Motor neuron (in vitro differentiated cells): Measurements from ENCODE around the gene RSL24D1. TPM values are rescaled to one million over a fixed set of nuclear protein-coding genes. Genes with fewer than 3 reads are reported as not detected.
A peak's percentile ranks its signal among the peaks of the same experiment; 100 is the strongest.

Source experiments
- ATAC-seq, 8 experiments: fragments of 200-7000 bp; cut with Tn5 transposase; replicated peaks in 6 of 8; 2 replicates each; pipeline ENCODE4 v1.8.0; 2021; ENCODE audit warnings: mild to moderate bottlenecking in 8 of 8, moderate library complexity in 8 of 8
- H3K27ac ChIP-seq, 2 donors: fragments of 250-450 bp; sonication (Bioruptor Pico); 2 replicates each; pipeline ENCODE4 v1.9.0; 2021; ENCODE audit warnings: antibody characterized with exemption in 2 of 2, mild to moderate bottlenecking in 2 of 2, moderate library complexity in 1 of 2
- H3K4me1 ChIP-seq, 2 donors: fragments of 250-450 bp; sonication (Bioruptor Pico); replicated peaks in 1 of 2; 2 replicates each; pipeline ENCODE4 v1.6.1; 2021; ENCODE audit warnings: antibody characterized with exemption in 2 of 2, mild to moderate bottlenecking in 2 of 2, moderate library complexity in 1 of 2
- H3K4me3 ChIP-seq, 5 donors: fragments of 250-450 bp; sonication (Bioruptor Pico); 2 replicates each; pipeline ENCODE4 v1.9.0; 2021; ENCODE audit warnings: antibody characterized with exemption in 5 of 5, mild to moderate bottlenecking in 5 of 5, moderate library complexity in 4 of 5
- WGBS, 10 experiments: fragments of 450-650 bp; shearing (Covaris generic); methylation state at CpG; one replicate each; pipeline ENCODE4 v1.0.0; 2022; 5-methylcytosine and 5-hydroxymethylcytosine counted together
- in situ Hi-C, 9 experiments: fragments of 400-800 bp; cut with MboI; loops; one replicate each; pipeline ENCODE4 v1.15.0; 2021; ENCODE audit warnings: low sequenced_read_pairs in 9 of 9, low pct_unique_long_range_greater_than_20kb in 2 of 9; ENCODE audit not compliant: unreplicated experiment in 9 of 9
- total RNA-seq, 8 experiments: library from RNA; unstranded; fragments of 300-600 nt; gene quantifications; 2 replicates each; pipeline versions ENCODE4 v1.2.3 to v1.2.4, GENCODE V29; 2022

The RSL24D1 gene
- total RNA-seq, 8 experiments from 2014 or later: 90.5 to 172 (median 132) TPM

GRCh38 chr15:55230953-55231352 lies 34.2 kb upstream of the RSL24D1 start:
- H3K4me3 ChIP-seq: no peak overlapping the region
- H3K27ac ChIP-seq: no peak overlapping the region
- no peak for ATAC-seq
- in situ Hi-C loops: no loop called here
- 80 to 100% (median 100%) methylated on average over 1 of the region's 1 CpG; no CpG with 5 or more reads in 5 of the 10 experiments for WGBS, 10 experiments
- no peaks in the 10 kb centered on the region for H3K4me1 ChIP-seq

- in situ Hi-C loops: no loop called here
- Histone ChIP-seq H3K27ac (no peak overlapping the region), H3K4me3 (no peak overlapping the region), H3K4me1 (no peaks in the 10 kb centered on the region)
- no peak for ATAC-seq
- 28 to 76% (median 60%) methylated on average over 1 to 3 of the region's 3 CpGs; no CpG with 5 or more reads in 1 of the 10 experiments for WGBS, 10 experiments
Measured at GRCh38 chr15:55230051-55230670, 33.4 kb upstream of the RSL24D1 start.

GRCh38 chr15:55226127-55226526 lies 29.4 kb upstream of the RSL24D1 start:
- Histone ChIP-seq H3K27ac (no peak overlapping the region), H3K4me1 (no peaks in the 10 kb centered on the region), H3K4me3 (no peak overlapping the region)
- WGBS, 10 experiments: 83 to 100% (median 86%) methylated on average over 1 to 2 of the region's 2 CpGs; no CpG with 5 or more reads in 7 of the 10 experiments
- in situ Hi-C loops: loop anchor here in 1 of 9 experiments (10.0 kb wide), 1 partner anchor 59 kb away; the partner anchor contains the start of gene RAB27A
- ATAC-seq: no peak

GRCh38 chr15:55224892-55225291 lies 28.2 kb upstream of the RSL24D1 start:
- no peak overlapping the region for H3K4me3 ChIP-seq
- no peak for ATAC-seq
- no peaks in the 10 kb centered on the region for H3K4me1 ChIP-seq
- in situ Hi-C loops: loop anchor here in 3 of 9 experiments (10.0 to 25.0 kb wide), 2 partner anchors 60 to 212 kb away; partner anchors contain the start of gene RAB27A (in 1 of the 3)
- H3K27ac ChIP-seq: no peak overlapping the region

- no peak overlapping the region for H3K4me3 ChIP-seq
- H3K27ac ChIP-seq: no peak overlapping the region
- H3K4me1 ChIP-seq: peaks cover 0 to 2% of the 10 kb centered on the region in 2 donors
- ATAC-seq: no peak
- in situ Hi-C loops: loop anchor here in 3 of 9 experiments (10.0 to 25.0 kb wide), 2 partner anchors 62 to 215 kb away; partner anchors contain the start of gene RAB27A (in 1 of the 3)
Measured at GRCh38 chr15:55222588-55222987, 25.8 kb upstream of the RSL24D1 start.

GRCh38 chr15:55221090-55222011 lies 24.6 kb upstream of the RSL24D1 start:
- Histone ChIP-seq H3K27ac (no peak overlapping the region), H3K4me1 (peaks cover 0 to 2% of the 10 kb centered on the region in 2 donors), H3K4me3 (no peak overlapping the region)
- WGBS, 10 experiments: 0 to 100% (median 51%) methylated on average over 1 to 5 of the region's 6 CpGs; no CpG with 5 or more reads in 1 of the 10 experiments
- in situ Hi-C loops: loop anchor here in 3 of 9 experiments (10.0 to 25.0 kb wide), 2 partner anchors 63 to 216 kb away; partner anchors contain the start of gene RAB27A (in 1 of the 3)
- peak in 4 of 8 experiments; percentile 43 to 87 (median 76) for ATAC-seq

GRCh38 chr15:55220606-55221005 lies 23.9 kb upstream of the RSL24D1 start:
- Histone ChIP-seq H3K4me3 (no peak overlapping the region), H3K27ac (no peak overlapping the region), H3K4me1 (peaks cover 0 to 2% of the 10 kb centered on the region in 2 donors)
- in situ Hi-C loops: loop anchor here in 3 of 9 experiments (10.0 to 25.0 kb wide), 2 partner anchors 64 to 217 kb away; partner anchors contain the start of gene RAB27A (in 1 of the 3)
- no peak for ATAC-seq

GRCh38 chr15:55218056-55218455 lies 21.3 kb upstream of the RSL24D1 start:
- in situ Hi-C loops: loop anchor here in 3 of 9 experiments (10.0 to 25.0 kb wide), 2 partner anchors 217 to 219 kb away; no protein-coding TSS in a partner anchor
- ATAC-seq: peak in 3 of 8 experiments; percentile 12 to 42 (median 23)
- Histone ChIP-seq H3K27ac (no peak overlapping the region), H3K4me3 (no peak overlapping the region), H3K4me1 (peaks cover 0 to 2% of the 10 kb centered on the region in 2 donors)
- WGBS, 10 experiments: 33 to 100% (median 83%) methylated on average over 1 to 2 of the region's 2 CpGs; no CpG with 5 or more reads in 2 of the 10 experiments

GRCh38 chr15:55204464-55204863 lies 7.7 kb upstream of the RSL24D1 start:
- no peaks in the 10 kb centered on the region for H3K4me1 ChIP-seq
- in situ Hi-C loops: loop anchor here in 2 of 9 experiments (25.0 kb wide), 1 partner anchor 233 kb away; no protein-coding TSS in a partner anchor
- no peak for ATAC-seq
- WGBS, 10 experiments: 67 to 100% (median 98%) methylated on average over 1 to 4 of the region's 4 CpGs; no CpG with 5 or more reads in 3 of the 10 experiments
- no peak overlapping the region for H3K27ac ChIP-seq
- no peak overlapping the region for H3K4me3 ChIP-seq

GRCh38 chr15:55202206-55202605 lies 5.5 kb upstream of the RSL24D1 start:
- in situ Hi-C loops: loop anchor here in 2 of 9 experiments (25.0 kb wide), 1 partner anchor 235 kb away; no protein-coding TSS in a partner anchor
- Histone ChIP-seq H3K27ac (no peak overlapping the region), H3K4me3 (no peak overlapping the region), H3K4me1 (no peaks in the 10 kb centered on the region)
- 100% methylated on average over 1 of the region's 1 CpG; no CpG with 5 or more reads in 5 of the 10 experiments for WGBS, 10 experiments
- no peak for ATAC-seq

GRCh38 chr15:55198706-55199105 lies 2.0 kb upstream of the RSL24D1 start:
- ATAC-seq: no peak
- WGBS, 10 experiments: 83 to 100% (median 100%) methylated on average over 1 to 3 of the region's 3 CpGs; no CpG with 5 or more reads in 1 of the 10 experiments
- peaks cover 14 to 17% of the 10 kb centered on the region in 2 donors for H3K4me1 ChIP-seq
- H3K4me3 ChIP-seq: no peak overlapping the region
- in situ Hi-C loops: no loop called here
- H3K27ac ChIP-seq: no peak overlapping the region

GRCh38 chr15:55197719-55198118 lies 978 bp upstream of the RSL24D1 start:
- peak overlapping the region; percentile 65 to 95 for H3K27ac ChIP-seq
- peak overlapping the region; percentile 72 to 90 (median 84) for H3K4me3 ChIP-seq
- in situ Hi-C loops: no loop called here
- no peak for ATAC-seq
- peaks cover 14 to 24% of the 10 kb centered on the region in 2 donors for H3K4me1 ChIP-seq
- 7 to 100% (median 53%) methylated on average over 2 to 4 of the region's 4 CpGs for WGBS, 10 experiments

- in situ Hi-C loops: no loop called here
- H3K4me3 ChIP-seq: peak overlapping the region; percentile 72 to 90 (median 84)
- peak in 2 of 8 experiments; percentile 1 for ATAC-seq
Measured at GRCh38 chr15:55197362-55197705, 593 bp upstream of the RSL24D1 start.

More at GRCh38 chr15:55197362-55197705, 593 bp upstream of the RSL24D1 start:
- peak overlapping the region; percentile 65 to 95 for H3K27ac ChIP-seq
- H3K4me1 ChIP-seq: peaks cover 14 to 24% of the 10 kb centered on the region in 2 donors
- WGBS, 10 experiments: 0 to 9% (median 0%) methylated on average over 1 to 10 of the region's 10 CpGs; no CpG with 5 or more reads in 1 of the 10 experiments
